SH-SY5Y (cell line): ENCODE results near the gene LHX8.

Experiments
- GATA2 ChIP-seq: IDR thresholded peaks from 2 replicates; pipeline ENCODE4 v1.6.1; 2011; ENCODE audit warnings: mild to moderate bottlenecking, low read depth, low read length
- GATA3 ChIP-seq: IDR thresholded peaks from 2 replicates; pipeline ENCODE4 v1.6.1; 2011; ENCODE audit warnings: low read depth, mild to moderate bottlenecking, low read length, moderate library complexity

- TF ChIP-seq GATA2 (no peak), GATA3 (no peak)
These were observed 25.0 kb downstream of the LHX8 start for GRCh38 chr1:75159154-75159553.
